ENCODE results near the gene PAPPA. TPM values are rescaled to one million over a fixed set of nuclear protein-coding genes. Genes with fewer than 3 reads are reported as not detected.

The PAPPA gene
- total RNA-seq, 1 donor from 2014 or later, result 0.15 TPM

- Histone ChIP-seq H3K9ac (no peak overlapping the region), H3K4me1 (peaks cover 5% of the 10 kb centered on the region), H3K36me3 (no peaks in the 10 kb centered on the region), H3F3A (ENCODE audit: low read depth) (no peaks in the 10 kb centered on the region), H3K79me2 (ENCODE audit: low read depth) (no peaks in the 10 kb centered on the region), H2AFZ (replicated peaks) (no peak overlapping the region), H4K20me1 (ENCODE audit: low read depth) (no peaks in the 10 kb centered on the region), H3K9me3 (ENCODE audit: low read depth) (no peaks in the 10 kb centered on the region), H3K4me3 (no peak overlapping the region), H3K4me2 (no peak overlapping the region), H3K27me3 (no peaks in the 10 kb centered on the region), H3K27ac (no peak overlapping the region)
- H3K36me3 Mint-ChIP-seq, result peaks cover 11% of the 10 kb centered on the region
- peaks cover 9% of the 10 kb centered on the region for H3K4me1 Mint-ChIP-seq
- TF ChIP-seq CTCF (IDR thresholded peaks at IDR 0.05) (no peak), EZH2 (IDR thresholded peaks at IDR 0.05) (no peak), EZH2phosphoT487 (IDR thresholded peaks at IDR 0.05) (no peak)
- no peak overlapping the region for H3K4me3 Mint-ChIP-seq
- no peaks in the 10 kb centered on the region for H3K27me3 Mint-ChIP-seq (ENCODE audit: insufficient read depth, low read depth)
- H3K9me3 Mint-ChIP-seq, result no peaks in the 10 kb centered on the region
- no peak for DNase-seq (ENCODE audit: low spot score)
- H3K27ac Mint-ChIP-seq, result no peak overlapping the region
Measured at GRCh38 chr9:116369706-116370105, 216.1 kb downstream of the PAPPA start.

DNA sequence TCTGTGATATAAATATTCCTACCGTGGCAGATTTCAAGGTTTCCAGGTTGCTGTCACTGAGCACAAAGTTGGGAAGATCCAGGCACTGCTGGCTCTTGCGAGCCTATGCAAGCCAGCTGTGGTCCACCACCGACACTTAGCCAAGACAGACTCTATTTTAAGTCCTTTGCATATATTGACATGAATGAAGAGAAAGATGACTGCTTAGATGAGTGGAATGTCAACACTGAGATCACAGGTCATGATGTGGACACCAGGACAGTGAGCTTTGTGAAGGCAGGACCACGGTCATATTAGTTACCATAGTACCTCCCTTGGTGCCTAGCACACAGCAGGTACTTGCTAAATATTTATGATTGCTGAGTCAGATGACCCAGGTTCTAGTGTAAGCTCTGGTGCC, 217.0 kb downstream of the PAPPA start:
- Mint-ChIP-seq H3K27me3 (ENCODE audit: insufficient read depth, low read depth) (no peaks in the 10 kb centered on the region), H3K27ac (no peak overlapping the region), H3K9me3 (no peaks in the 10 kb centered on the region), H3K4me3 (no peak overlapping the region), H3K4me1 (peaks cover 9% of the 10 kb centered on the region), H3K36me3 (peaks cover 11% of the 10 kb centered on the region)
- Histone ChIP-seq H3K27me3 (no peaks in the 10 kb centered on the region), H3K9ac (no peak overlapping the region), H3K79me2 (ENCODE audit: low read depth) (no peaks in the 10 kb centered on the region), H3K4me2 (no peak overlapping the region), H3K9me3 (ENCODE audit: low read depth) (no peaks in the 10 kb centered on the region), H2AFZ (replicated peaks) (no peak overlapping the region), H3K27ac (no peak overlapping the region), H3K36me3 (no peaks in the 10 kb centered on the region), H4K20me1 (ENCODE audit: low read depth) (no peaks in the 10 kb centered on the region), H3F3A (ENCODE audit: low read depth) (no peaks in the 10 kb centered on the region), H3K4me1 (peaks cover 5% of the 10 kb centered on the region), H3K4me3 (no peak overlapping the region)
- TF ChIP-seq CTCF (IDR thresholded peaks at IDR 0.05), result no peak
- no peak for TF ChIP-seq EZH2 (IDR thresholded peaks at IDR 0.05)
- TF ChIP-seq EZH2phosphoT487 (IDR thresholded peaks at IDR 0.05), result no peak
- DNase-seq (ENCODE audit: low spot score), result no peak

DNA sequence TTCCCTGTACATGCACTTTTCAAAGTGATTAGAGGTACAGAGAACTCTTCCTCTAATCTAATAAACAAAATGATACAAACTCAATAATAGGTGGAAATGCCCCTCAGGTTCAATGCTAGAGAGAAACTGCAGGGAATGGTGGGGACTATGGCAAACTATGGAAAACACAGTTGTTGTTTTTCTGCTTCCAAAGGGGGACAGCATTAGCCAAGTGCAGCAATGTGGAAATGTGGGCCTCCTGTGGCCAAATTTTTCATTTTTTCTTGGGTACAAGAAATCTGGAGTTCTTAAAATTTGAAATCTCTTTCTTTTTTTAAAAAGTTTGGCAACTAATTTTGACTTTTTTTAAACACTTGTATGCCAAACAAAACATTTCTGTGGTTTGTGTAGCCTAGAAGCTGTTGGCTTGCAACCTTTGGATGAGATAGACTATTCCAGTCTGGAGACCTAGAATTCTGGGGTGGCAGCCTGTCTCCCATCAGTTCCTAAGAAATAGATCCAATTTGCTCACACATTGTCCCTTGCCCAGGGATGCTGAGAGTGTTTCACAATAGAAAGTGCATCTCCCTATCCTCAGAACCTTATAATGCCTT, 218.6 kb downstream of the PAPPA start:
- H3K9ac ChIP-seq, result no peak overlapping the region
- Mint-ChIP-seq H3K27me3 (ENCODE audit: insufficient read depth, low read depth) (no peaks in the 10 kb centered on the region), H3K4me1 (peaks cover 9% of the 10 kb centered on the region), H3K27ac (no peak overlapping the region), H3K36me3 (peaks cover 11% of the 10 kb centered on the region), H3K4me3 (no peak overlapping the region), H3K9me3 (no peaks in the 10 kb centered on the region)
- no peak overlapping the region for H2AFZ ChIP-seq (replicated peaks)
- no peaks in the 10 kb centered on the region for H4K20me1 ChIP-seq (ENCODE audit: low read depth)
- no peaks in the 10 kb centered on the region for H3K27me3 ChIP-seq
- peaks cover 5% of the 10 kb centered on the region for H3K4me1 ChIP-seq
- no peaks in the 10 kb centered on the region for H3K36me3 ChIP-seq
- H3K27ac ChIP-seq, result no peak overlapping the region
- H3F3A ChIP-seq (ENCODE audit: low read depth), result no peaks in the 10 kb centered on the region
- no peaks in the 10 kb centered on the region for H3K79me2 ChIP-seq (ENCODE audit: low read depth)
- H3K4me2 ChIP-seq, result no peak overlapping the region
- TF ChIP-seq EZH2 (IDR thresholded peaks at IDR 0.05) (no peak), CTCF (IDR thresholded peaks at IDR 0.05) (no peak), EZH2phosphoT487 (IDR thresholded peaks at IDR 0.05) (no peak)
- H3K9me3 ChIP-seq (ENCODE audit: low read depth), result no peaks in the 10 kb centered on the region
- DNase-seq (ENCODE audit: low spot score), result no peak
- H3K4me3 ChIP-seq, result no peak overlapping the region

All from neural progenitor cell (in vitro differentiated cells).